Coronary artery (tissue), 2 donors: ENCODE measurements around the gene CACNA1S.

Experiments used
- DNase-seq: peaks from one replicate; pipeline ENCODE4 v3.0.0-alpha.2; 2017; ENCODE audit warnings: low spot score
- H3K27ac ChIP-seq, 2 donors: fragments of 200-600 bp; sonication (generic); one replicate each; pipeline ENCODE4 v1.5.1; 2016 to 2019
- H3K4me3 ChIP-seq: fragments of 200-600 bp; sonication (generic); 2 replicates; pipeline ENCODE4 v1.5.1; 2016; ENCODE audit warnings: mild to moderate bottlenecking, moderate library complexity
- CTCF ChIP-seq: fragments of 200-600 bp; sonication (generic); IDR thresholded peaks from one replicate; pipeline ENCODE4 v1.5.1; 2019; ENCODE audit warnings: antibody characterized with exemption

Gene CACNA1S

GRCh38 chr1:201004154-201004553 lies 108.1 kb downstream of the CACNA1S start:
- Histone ChIP-seq H3K27ac (no peak overlapping the region), H3K4me3 (no peak overlapping the region)
- no peak for DNase-seq
- no peak for TF ChIP-seq CTCF

- DNase-seq = no peak
These were observed 109.7 kb downstream of the CACNA1S start for GRCh38 chr1:201002510-201002909.

GRCh38 chr1:201001962-201002361 lies 110.3 kb downstream of the CACNA1S start:
- DNase-seq = no peak
- Histone ChIP-seq H3K4me3 (no peak overlapping the region), H3K27ac (no peak overlapping the region)
- TF ChIP-seq CTCF = no peak

More at GRCh38 chr1:201002510-201002909, 109.7 kb downstream of the CACNA1S start:
- Histone ChIP-seq H3K27ac (no peak overlapping the region), H3K4me3 (no peak overlapping the region)
- no peak for TF ChIP-seq CTCF

GRCh38 chr1:201000391-201000790 lies 111.8 kb downstream of the CACNA1S start:
- Histone ChIP-seq H3K27ac (no peak overlapping the region), H3K4me3 (no peak overlapping the region)
- DNase-seq = no peak
- TF ChIP-seq CTCF = no peak

GRCh38 chr1:200999667-201000066 lies 112.6 kb downstream of the CACNA1S start:
- Histone ChIP-seq H3K27ac (no peak overlapping the region), H3K4me3 (no peak overlapping the region)
- DNase-seq = no peak
- no peak for TF ChIP-seq CTCF

- Histone ChIP-seq H3K4me3 (no peak overlapping the region), H3K27ac (no peak overlapping the region)
- no peak for TF ChIP-seq CTCF
- no peak for DNase-seq
These were observed 113.9 kb downstream of the CACNA1S start for GRCh38 chr1:200998323-200998722.

- no peak for DNase-seq
- Histone ChIP-seq H3K4me3 (no peak overlapping the region), H3K27ac (no peak overlapping the region)
- no peak for TF ChIP-seq CTCF
These were observed 119.7 kb downstream of the CACNA1S start for GRCh38 chr1:200992382-200993048.
